A673 (cell line): ENCODE measurements around the gene CEP72. TPM values are rescaled to one million over a fixed set of nuclear protein-coding genes. Genes with fewer than 3 reads are reported as not detected.
"Not testable (repeated sequence)": the region's sequence is repeated elsewhere in the genome, so short reads cannot be mapped to it uniquely, and the experiment has no call there.

Experiments
- BruUV-seq: library from RNA; stranded (reverse); fragments of 400-500 nt; replicated peaks from 2 replicates; lab custom pipeline; 2021; lab: Mats Ljungman, UMichigan
- CTCF ChIA-PET: fragments of 300-600 bp; sonication (Branson Sonifier 250); formaldehyde crosslinking; loops from one replicate; lab custom pipeline; 2022; ENCODE audit warnings: antibody characterized with exemption; lab: Charles Lee
- POLR2A ChIA-PET: fragments of 300-600 bp; sonication (Branson Sonifier 250); formaldehyde crosslinking; loops from one replicate; lab custom pipeline; 2022; ENCODE audit warnings: antibody characterized with exemption; ENCODE audit not compliant: low non-redundant PET; lab: Charles Lee
- DNase-seq: peaks from one replicate; pipeline ENCODE4 v3.0.0-alpha.2; 2015; ENCODE audit warnings: low spot score
- H3K27ac ChIP-seq: fragments of 200-600 bp; sonication (generic); 2 replicates; pipeline ENCODE4 v1.5.1; 2016; ENCODE audit warnings: mixed run types, low read depth, mild to moderate bottlenecking, mixed read lengths, antibody characterized with exemption, low read length; ENCODE audit not compliant: poor library complexity, severe bottlenecking
- H3K27me3 ChIP-seq: fragments of 200-600 bp; sonication (generic); replicated peaks from 2 replicates; pipeline ENCODE4 v1.6.1; 2017; ENCODE audit warnings: mixed run types, low read depth, mild to moderate bottlenecking, mixed read lengths, antibody characterized with exemption, low read length; ENCODE audit not compliant: insufficient read depth, poor library complexity
- H3K36me3 ChIP-seq: fragments of 200-600 bp; sonication (generic); 2 replicates; pipeline ENCODE4 v1.6.1; 2016; ENCODE audit warnings: mixed run types, mild to moderate bottlenecking, mixed read lengths, antibody characterized with exemption, low read length; ENCODE audit not compliant: insufficient read depth, poor library complexity, severe bottlenecking
- H3K4me1 ChIP-seq: fragments of 200-600 bp; sonication (generic); 2 replicates; pipeline ENCODE4 v1.6.1; 2017; ENCODE audit warnings: mixed run types, mild to moderate bottlenecking, mixed read lengths, antibody characterized with exemption, low read length; ENCODE audit not compliant: insufficient read depth, poor library complexity, severe bottlenecking
- H3K4me3 ChIP-seq: fragments of 200-600 bp; sonication (generic); 2 replicates; pipeline ENCODE4 v1.5.1; 2016; ENCODE audit warnings: low read depth, mixed run types, mild to moderate bottlenecking, mixed read lengths, low read length; ENCODE audit not compliant: poor library complexity, severe bottlenecking
- H3K9me3 ChIP-seq: fragments of 200-600 bp; sonication (generic); 2 replicates; pipeline ENCODE4 v1.6.1; 2016; ENCODE audit warnings: mixed run types, low read depth, mild to moderate bottlenecking, mixed read lengths, antibody characterized with exemption, low read length; ENCODE audit not compliant: poor library complexity, severe bottlenecking
- EZH2 ChIP-seq: fragments of 200-600 bp; sonication (generic); IDR thresholded peaks from 2 replicates; pipeline ENCODE4 v1.6.1; 2017; ENCODE audit warnings: borderline replicate concordance, low read depth, mild to moderate bottlenecking, mixed read lengths, antibody characterized with exemption, low read length; ENCODE audit not compliant: poor library complexity, severe bottlenecking
- intact Hi-C: fragments of 100-400 bp; cut with micrococcal nuclease; formaldehyde crosslinking; loops from one replicate; pipeline ENCODE4 v1.10.0; 2022; ENCODE audit not compliant: unreplicated experiment
- total RNA-seq: library from RNA; stranded (reverse); gene quantifications from 2 replicates; pipeline ENCODE4 v1.2.3, GENCODE V29; 2021
- TF ChIP-seq, protein P1 (sequence below): fragments of 300-800, 200-600 bp; sonication (generic); conservative IDR thresholded peaks from 2 replicates; pipeline ENCODE4 v1.5.1; 2017; ENCODE audit warnings: low read depth, mild to moderate bottlenecking, antibody characterized with exemption, low read length, moderate library complexity, mixed read lengths

Gene CEP72
- total RNA-seq, 1 experiment from 2014 or later: 37.2 TPM

DNA sequence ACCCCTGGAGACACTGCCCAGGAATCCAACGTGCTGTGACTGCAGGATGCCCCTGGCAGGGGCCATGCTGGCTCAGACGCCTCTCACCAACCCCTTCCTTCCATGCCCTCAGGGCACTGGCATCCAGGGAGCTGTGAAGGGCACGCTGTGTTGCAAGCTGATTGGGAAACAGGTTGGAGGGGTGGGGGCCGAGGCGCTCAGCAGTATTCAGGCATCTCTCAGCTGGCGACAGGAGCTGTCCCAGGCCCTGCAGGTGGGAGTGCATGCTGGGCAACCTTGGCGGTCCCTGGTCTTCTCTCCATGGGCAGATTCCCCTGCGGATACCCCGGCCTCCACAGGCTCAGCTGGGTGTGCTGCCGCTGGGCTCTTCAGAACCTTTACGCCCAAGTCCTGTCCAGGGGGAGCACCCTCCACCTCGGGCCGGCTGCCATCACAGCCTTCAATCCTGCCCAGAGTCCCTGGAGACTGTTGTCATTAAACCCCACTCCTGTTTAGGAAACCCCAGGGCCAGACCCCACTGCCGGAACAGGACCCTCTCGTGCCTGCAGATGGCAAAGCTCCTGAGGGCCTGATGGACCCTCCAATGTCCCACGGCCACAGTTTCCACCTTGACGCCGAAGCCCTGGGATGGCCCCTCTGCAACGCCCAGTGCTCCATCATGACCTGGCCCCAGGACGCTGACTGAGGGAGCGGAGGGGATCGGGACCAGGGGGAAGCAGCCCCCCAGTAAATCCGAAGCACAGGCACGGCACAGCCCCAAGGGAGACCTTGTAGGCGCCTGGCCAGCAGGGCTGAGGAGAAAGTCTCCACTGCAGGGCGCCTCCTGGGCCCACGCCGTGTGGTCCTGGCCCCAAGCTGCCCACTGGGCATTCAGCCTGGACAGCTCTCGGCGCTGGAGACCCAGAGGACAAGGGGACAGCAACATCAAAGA lies 71.7 kb downstream of the CEP72 start:
- Histone ChIP-seq H3K27me3 (no peaks in the 10 kb centered on the region), H3K4me3 (no peak overlapping the region), H3K9me3 (no peaks in the 10 kb centered on the region), H3K36me3 (no peaks in the 10 kb centered on the region), H3K27ac (no peak overlapping the region), H3K4me1 (no peaks in the 10 kb centered on the region)
- TF ChIP-seq, protein P1, sequence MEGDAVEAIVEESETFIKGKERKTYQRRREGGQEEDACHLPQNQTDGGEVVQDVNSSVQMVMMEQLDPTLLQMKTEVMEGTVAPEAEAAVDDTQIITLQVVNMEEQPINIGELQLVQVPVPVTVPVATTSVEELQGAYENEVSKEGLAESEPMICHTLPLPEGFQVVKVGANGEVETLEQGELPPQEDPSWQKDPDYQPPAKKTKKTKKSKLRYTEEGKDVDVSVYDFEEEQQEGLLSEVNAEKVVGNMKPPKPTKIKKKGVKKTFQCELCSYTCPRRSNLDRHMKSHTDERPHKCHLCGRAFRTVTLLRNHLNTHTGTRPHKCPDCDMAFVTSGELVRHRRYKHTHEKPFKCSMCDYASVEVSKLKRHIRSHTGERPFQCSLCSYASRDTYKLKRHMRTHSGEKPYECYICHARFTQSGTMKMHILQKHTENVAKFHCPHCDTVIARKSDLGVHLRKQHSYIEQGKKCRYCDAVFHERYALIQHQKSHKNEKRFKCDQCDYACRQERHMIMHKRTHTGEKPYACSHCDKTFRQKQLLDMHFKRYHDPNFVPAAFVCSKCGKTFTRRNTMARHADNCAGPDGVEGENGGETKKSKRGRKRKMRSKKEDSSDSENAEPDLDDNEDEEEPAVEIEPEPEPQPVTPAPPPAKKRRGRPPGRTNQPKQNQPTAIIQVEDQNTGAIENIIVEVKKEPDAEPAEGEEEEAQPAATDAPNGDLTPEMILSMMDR: no peak
- TF ChIP-seq EZH2: no peak
- BruUV-seq: no TSS peak
- CTCF ChIA-PET: no interaction called here
- no peak for DNase-seq
- intact Hi-C loops: loop anchor here (5.0 kb wide), 1 partner anchor 93 kb away; no protein-coding TSS in a partner anchor
- POLR2A ChIA-PET: no interaction called here

GRCh38 chr5:684751-685216 lies 72.6 kb downstream of the CEP72 start:
- intact Hi-C loops: loop anchor here (5.0 kb wide), 1 partner anchor 93 kb away; no protein-coding TSS in a partner anchor
- CTCF ChIA-PET: no interaction called here
- Histone ChIP-seq H3K9me3 (no peaks in the 10 kb centered on the region), H3K27me3 (no peaks in the 10 kb centered on the region), H3K4me3 (no peak overlapping the region), H3K4me1 (no peaks in the 10 kb centered on the region), H3K27ac (no peak overlapping the region), H3K36me3 (no peaks in the 10 kb centered on the region)
- BruUV-seq: no TSS peak
- TF ChIP-seq, protein P1: no peak
- TF ChIP-seq EZH2: no peak
- DNase-seq: no peak
- POLR2A ChIA-PET: no interaction called here

DNA sequence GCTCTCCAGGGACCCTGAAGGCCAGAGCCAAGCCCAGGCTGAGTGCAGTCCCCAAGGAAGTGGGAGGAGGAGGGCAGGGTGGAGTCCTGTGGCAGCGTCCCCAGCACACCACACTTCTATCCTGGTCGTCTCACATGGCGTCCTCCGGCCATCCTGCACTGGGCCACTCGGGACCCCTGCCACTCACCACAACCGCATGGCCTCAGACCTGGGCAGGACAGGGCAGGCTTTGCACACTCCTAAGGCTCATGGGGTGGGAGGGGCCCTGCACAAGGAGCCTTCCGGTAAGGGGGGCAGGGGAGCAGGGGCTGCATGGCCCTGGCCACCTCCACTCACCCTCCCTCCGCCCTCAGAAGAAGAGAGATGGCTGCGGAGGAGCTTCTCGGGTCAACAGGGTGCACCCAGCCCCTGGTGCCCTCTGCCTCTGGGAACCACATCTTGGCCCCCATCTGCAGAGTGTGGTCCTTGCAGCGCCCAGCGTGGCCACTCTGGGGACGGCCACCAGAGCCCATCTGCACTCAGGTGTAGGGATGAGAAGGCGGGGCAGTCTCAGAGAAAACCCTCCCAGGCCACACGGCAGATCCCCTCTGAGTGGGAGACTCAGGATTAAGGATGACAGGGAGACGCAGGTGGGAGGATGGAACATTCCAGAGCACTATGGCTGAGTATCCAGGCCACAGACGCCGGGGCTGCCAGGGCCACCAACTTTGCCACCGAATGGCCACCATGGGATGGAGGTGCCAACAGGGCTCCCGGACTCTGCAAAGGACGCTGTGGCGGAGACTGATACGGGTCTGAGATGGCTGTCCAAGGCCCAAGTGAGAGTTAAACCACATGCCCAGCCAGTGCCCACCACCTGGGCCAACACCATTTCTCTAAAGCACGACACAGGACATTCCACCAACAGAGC lies 73.4 kb downstream of the CEP72 start:
- no peak overlapping the region for H3K27ac ChIP-seq
- TF ChIP-seq EZH2: no peak
- TF ChIP-seq, protein P1: no peak
- DNase-seq: no peak
- ChIA-PET CTCF (no interaction called here), POLR2A (no interaction called here)
- no peaks in the 10 kb centered on the region for H3K9me3 ChIP-seq
- BruUV-seq: no TSS peak
- intact Hi-C loops: no loop called here
- no peaks in the 10 kb centered on the region for H3K27me3 ChIP-seq
- H3K4me1 ChIP-seq: no peaks in the 10 kb centered on the region
- H3K36me3 ChIP-seq: no peaks in the 10 kb centered on the region
- no peak overlapping the region for H3K4me3 ChIP-seq

- BruUV-seq, DNase-seq, intact Hi-C loops, H3K36me3 ChIP-seq, POLR2A ChIA-PET, H3K27me3 ChIP-seq, H3K27ac ChIP-seq, H3K9me3 ChIP-seq, H3K4me3 ChIP-seq, CTCF ChIA-PET, H3K4me1 ChIP-seq: not testable (repeated sequence)
Observed at GRCh38 chr5:686172-686523, 74.0 kb downstream of the CEP72 start.
